Skeletal muscle tissue (tissue), 4 donors: ENCODE measurements around the gene RAPGEF2. TPM values are rescaled to one million over a fixed set of nuclear protein-coding genes. Genes with fewer than 3 reads are reported as not detected.

Experiments
- H3K27ac ChIP-seq: one replicate; pipeline ENCODE4 v1.7.0; 2013; ENCODE audit warnings: mild to moderate bottlenecking, low read depth, low read length, inconsistent platforms
- H3K27me3 ChIP-seq, 3 donors: one replicate each; pipeline ENCODE4 v1.7.0; 2013; ENCODE audit warnings: low read length in 3 of 3; ENCODE audit not compliant: control insufficient read depth in 3 of 3, insufficient read depth in 3 of 3
- H3K36me3 ChIP-seq, 3 donors: one replicate each; pipeline ENCODE4 v1.7.0; 2013; ENCODE audit warnings: low read length in 3 of 3; ENCODE audit not compliant: control insufficient read depth in 3 of 3, insufficient read depth in 3 of 3
- H3K4me1 ChIP-seq, 3 donors: one replicate each; pipeline ENCODE4 v1.7.0; 2013; ENCODE audit warnings: low read length in 3 of 3, mild to moderate bottlenecking in 3 of 3; ENCODE audit not compliant: control insufficient read depth in 3 of 3, insufficient read depth in 3 of 3
- H3K4me3 ChIP-seq, 3 donors: one replicate each; pipeline ENCODE4 v1.7.0; 2013; ENCODE audit warnings: low read length in 3 of 3
- H3K9ac ChIP-seq, 3 donors: one replicate each; pipeline ENCODE4 v1.7.0; 2013; ENCODE audit warnings: low read length in 3 of 3, mild to moderate bottlenecking in 3 of 3, moderate library complexity in 2 of 3, low read depth in 1 of 3
- H3K9me3 ChIP-seq, 3 donors: one replicate each; pipeline ENCODE4 v1.7.0; 2013; ENCODE audit warnings: low read length in 3 of 3; ENCODE audit not compliant: control insufficient read depth in 3 of 3
- total RNA-seq: library from RNA; depleted of rRNA; stranded (reverse); fragments of >200 nt; gene quantifications from one replicate; pipeline ENCODE4 v1.2.3, GENCODE V29; 2014
- donor health status: Osteomylitis.

The RAPGEF2 gene
- total RNA-seq, 1 donor from 2014 or later: 46.4 TPM

DNA sequence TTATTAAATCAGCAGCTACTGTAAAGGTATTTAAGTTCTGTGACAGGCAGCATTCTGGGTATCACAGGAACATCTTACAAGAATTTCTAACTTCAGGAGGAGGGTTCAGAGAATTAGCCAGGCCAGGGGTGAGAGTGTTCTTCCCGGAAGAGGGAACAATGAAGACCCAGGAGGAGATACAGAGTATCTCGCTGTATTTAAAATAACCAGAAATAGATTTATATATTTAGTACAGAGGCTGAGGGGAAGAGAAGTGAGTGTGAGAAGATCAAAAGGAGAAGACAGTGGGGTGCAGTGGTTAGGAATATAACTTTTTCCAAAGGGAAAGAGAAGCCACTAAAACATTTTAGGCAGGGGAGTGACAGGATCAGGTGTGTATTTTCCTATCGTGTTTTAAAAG is 186.8 kb downstream of the RAPGEF2 start:
- no peak overlapping the region for H3K9ac ChIP-seq
- no peak overlapping the region for H3K4me3 ChIP-seq
- no peaks in the 10 kb centered on the region for H3K9me3 ChIP-seq
- H3K27ac ChIP-seq: no peak overlapping the region
- no peaks in the 10 kb centered on the region for H3K36me3 ChIP-seq
- H3K27me3 ChIP-seq: no peaks in the 10 kb centered on the region
- H3K4me1 ChIP-seq: peaks cover 0 to 10% (median 8%) of the 10 kb centered on the region in 3 donors

DNA sequence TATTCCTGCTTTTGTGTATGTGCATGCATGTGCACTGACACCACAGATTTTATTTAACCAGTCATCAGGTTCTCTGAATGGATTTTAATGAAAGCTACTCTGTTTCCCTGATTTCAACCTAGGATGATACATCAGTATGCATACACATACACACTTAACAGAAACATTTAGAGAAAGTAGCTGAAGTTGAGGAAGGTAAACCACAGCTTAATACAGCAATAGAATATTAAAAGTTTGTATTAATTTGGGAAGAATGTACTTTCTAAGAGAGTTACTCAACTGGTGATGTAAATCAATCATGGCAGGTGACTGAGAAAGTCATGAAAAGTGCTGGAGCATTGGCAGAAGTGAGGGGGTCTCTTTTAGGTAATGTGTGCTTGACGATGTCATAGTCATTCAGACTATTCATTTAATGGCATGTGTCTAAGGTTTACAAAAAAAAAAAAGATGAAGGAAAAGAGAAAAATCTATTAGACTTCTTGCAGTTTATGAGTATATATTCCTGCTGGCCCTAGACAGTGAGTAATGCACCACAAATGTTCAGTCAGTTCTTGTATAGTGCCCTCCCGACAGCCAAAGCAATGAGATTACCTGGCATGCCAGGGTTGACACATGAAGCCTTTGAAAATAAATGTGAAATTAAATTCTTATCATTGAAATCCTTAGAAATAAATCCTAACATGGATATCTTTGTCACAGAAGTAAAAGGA is 187.6 kb downstream of the RAPGEF2 start:
- Histone ChIP-seq H3K4me1 (peaks cover 2 to 10% (median 9%) of the 10 kb centered on the region in 3 donors), H3K27me3 (no peaks in the 10 kb centered on the region), H3K9ac (no peak overlapping the region), H3K4me3 (no peak overlapping the region), H3K9me3 (no peaks in the 10 kb centered on the region), H3K36me3 (no peaks in the 10 kb centered on the region), H3K27ac (no peak overlapping the region)

DNA sequence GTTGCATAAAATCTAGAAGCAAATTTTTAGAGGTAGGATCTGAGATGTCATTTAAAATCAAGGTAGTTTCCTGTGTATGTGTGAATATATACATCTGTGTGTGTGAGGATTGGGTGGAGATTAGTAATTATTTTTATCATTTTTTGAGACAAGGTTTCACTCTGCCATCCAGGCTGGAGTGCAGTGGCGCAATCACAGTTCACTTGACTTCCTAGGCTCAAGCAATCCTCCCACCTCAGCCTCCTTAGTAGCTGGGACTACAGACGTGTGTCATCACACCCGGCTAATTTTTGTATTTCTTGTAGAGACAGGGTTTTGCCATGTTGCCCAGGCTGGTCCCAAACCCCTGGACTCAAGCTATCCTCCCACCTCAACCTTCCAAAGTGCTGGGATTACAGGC is 188.3 kb downstream of the RAPGEF2 start:
- Histone ChIP-seq H3K36me3 (no peaks in the 10 kb centered on the region), H3K9me3 (no peaks in the 10 kb centered on the region), H3K27ac (no peak overlapping the region), H3K27me3 (no peaks in the 10 kb centered on the region), H3K4me3 (no peak overlapping the region), H3K9ac (no peak overlapping the region), H3K4me1 (peaks cover 3 to 10% (median 9%) of the 10 kb centered on the region in 3 donors)

- no peak overlapping the region for H3K27ac ChIP-seq
- no peaks in the 10 kb centered on the region for H3K9me3 ChIP-seq
- H3K4me3 ChIP-seq: no peak overlapping the region
- peaks cover 3 to 10% (median 9%) of the 10 kb centered on the region in 3 donors for H3K4me1 ChIP-seq
- H3K27me3 ChIP-seq: no peaks in the 10 kb centered on the region
- H3K36me3 ChIP-seq: no peaks in the 10 kb centered on the region
- no peak overlapping the region for H3K9ac ChIP-seq
Measured at GRCh38 chr4:159292137-159292896, 189.4 kb downstream of the RAPGEF2 start.

DNA sequence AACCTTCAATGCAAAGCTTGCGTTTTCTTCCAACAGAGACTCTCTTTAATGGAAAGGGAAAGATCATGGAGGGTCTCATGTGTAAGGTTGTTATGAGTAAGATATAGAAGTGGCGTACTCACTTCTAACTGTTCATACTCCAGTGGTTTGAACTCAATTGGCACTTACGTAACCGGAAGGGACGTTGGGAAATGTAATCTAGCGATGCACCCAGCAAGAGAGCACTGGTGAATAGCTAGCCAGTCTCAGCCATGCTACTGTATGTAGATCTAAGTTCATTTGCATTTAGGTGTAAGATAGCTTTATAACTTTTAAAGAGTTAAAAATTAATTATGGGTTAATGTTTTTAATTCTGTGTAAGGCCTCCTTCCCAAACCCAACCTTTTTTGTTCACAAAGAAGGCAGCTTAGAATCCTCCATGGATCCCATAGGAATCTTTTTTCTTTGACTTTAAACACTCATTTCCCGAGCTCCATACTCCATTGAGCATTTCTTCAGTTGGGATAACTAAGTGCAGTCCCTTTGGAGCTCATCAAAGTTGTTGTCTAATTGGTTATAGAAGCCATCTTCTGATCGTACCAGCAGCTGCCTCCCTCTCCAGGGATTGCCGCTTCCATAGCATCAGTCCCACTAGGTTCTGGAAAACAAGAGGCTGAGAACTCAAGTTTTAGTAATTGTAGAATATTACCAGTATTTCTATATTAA is 191.1 kb downstream of the RAPGEF2 start:
- H3K27ac ChIP-seq: no peak overlapping the region
- H3K36me3 ChIP-seq: no peaks in the 10 kb centered on the region
- no peak overlapping the region for H3K4me3 ChIP-seq
- peaks cover 3 to 14% (median 7%) of the 10 kb centered on the region in 3 donors for H3K4me1 ChIP-seq
- H3K9ac ChIP-seq: no peak overlapping the region
- H3K27me3 ChIP-seq: no peaks in the 10 kb centered on the region
- no peaks in the 10 kb centered on the region for H3K9me3 ChIP-seq

DNA sequence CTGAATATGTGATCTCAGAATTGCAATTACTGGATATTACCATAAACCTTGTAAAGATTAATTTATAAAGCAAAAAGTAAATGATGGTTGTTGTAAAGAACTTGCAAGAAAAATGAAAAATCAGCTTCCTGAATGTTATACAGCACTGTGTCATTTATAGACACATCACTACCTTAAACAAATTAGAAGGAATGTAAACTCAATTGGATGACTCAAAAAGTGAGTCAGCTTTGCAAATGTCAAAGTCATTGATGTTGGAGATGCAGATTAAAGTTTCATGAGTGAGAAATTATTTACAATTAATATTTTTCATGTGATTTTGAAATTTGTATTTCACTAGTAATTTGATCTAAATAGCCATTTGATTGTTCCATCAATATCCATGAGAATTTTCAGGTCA is 193.2 kb downstream of the RAPGEF2 start:
- peaks cover 0 to 8% (median 3%) of the 10 kb centered on the region in 3 donors for H3K4me1 ChIP-seq
- no peak overlapping the region for H3K9ac ChIP-seq
- H3K4me3 ChIP-seq: no peak overlapping the region
- no peak overlapping the region for H3K27ac ChIP-seq
- H3K9me3 ChIP-seq: no peaks in the 10 kb centered on the region
- H3K36me3 ChIP-seq: no peaks in the 10 kb centered on the region
- H3K27me3 ChIP-seq: no peaks in the 10 kb centered on the region

GRCh38 chr4:159297091-159297490 is 194.2 kb downstream of the RAPGEF2 start:
- H3K9ac ChIP-seq: no peak overlapping the region

DNA sequence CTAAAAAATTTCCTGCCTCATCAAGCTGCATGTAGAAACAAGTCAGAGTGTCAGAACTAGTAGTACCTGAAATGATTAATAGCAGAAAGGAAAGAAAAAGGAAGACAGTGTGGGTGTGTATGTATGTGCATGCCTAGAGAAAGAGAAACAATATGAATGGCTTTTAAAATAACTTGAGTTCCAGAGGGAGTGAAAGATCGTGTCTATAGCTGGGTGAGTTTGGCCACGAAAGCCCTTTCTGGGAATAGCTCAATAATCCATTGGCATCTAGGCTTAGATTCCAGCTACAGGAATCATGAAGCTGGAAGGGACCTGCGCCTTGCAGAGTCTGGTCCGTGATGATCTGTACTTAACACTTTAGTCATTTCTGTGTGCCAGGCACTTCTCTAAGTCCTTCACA is 195.6 kb downstream of the RAPGEF2 start:
- Histone ChIP-seq H3K4me1 (peaks cover 0 to 8% (median 3%) of the 10 kb centered on the region in 3 donors), H3K27ac (no peak overlapping the region), H3K9ac (no peak overlapping the region), H3K27me3 (no peaks in the 10 kb centered on the region), H3K4me3 (peak overlapping the region in 1 of 3 donors; percentile 17), H3K36me3 (no peaks in the 10 kb centered on the region), H3K9me3 (no peaks in the 10 kb centered on the region)

More at GRCh38 chr4:159297091-159297490, 194.2 kb downstream of the RAPGEF2 start:
- no peak overlapping the region for H3K27ac ChIP-seq
- no peak overlapping the region for H3K4me3 ChIP-seq
- H3K4me1 ChIP-seq: peaks cover 0 to 8% (median 3%) of the 10 kb centered on the region in 3 donors
- H3K36me3 ChIP-seq: no peaks in the 10 kb centered on the region
- no peaks in the 10 kb centered on the region for H3K9me3 ChIP-seq
- no peaks in the 10 kb centered on the region for H3K27me3 ChIP-seq

DNA sequence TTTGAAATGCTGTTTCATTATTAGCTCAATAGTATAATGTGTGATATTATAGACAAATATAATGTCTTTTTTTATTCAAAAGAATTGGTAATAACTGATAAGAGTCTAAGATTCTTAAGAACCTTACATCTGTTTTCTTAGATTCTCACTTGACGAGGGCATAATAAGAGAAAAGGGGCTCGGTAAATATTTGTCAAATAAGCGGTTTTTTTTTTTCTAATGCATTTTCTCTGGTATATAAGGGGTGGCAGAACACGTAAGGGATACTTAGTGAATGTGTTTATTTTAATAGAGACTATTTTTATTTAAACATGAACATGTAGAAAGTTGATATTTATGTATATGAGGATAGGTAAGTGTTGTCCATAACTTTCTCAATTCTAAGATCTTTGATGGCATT is 200.6 kb downstream of the RAPGEF2 start:
- peaks cover 0 to 10% (median 4%) of the 10 kb centered on the region in 3 donors for H3K4me1 ChIP-seq
- no peaks in the 10 kb centered on the region for H3K9me3 ChIP-seq
- no peak overlapping the region for H3K4me3 ChIP-seq
- no peaks in the 10 kb centered on the region for H3K27me3 ChIP-seq
- peaks cover 0 to 4% (median 4%) of the 10 kb centered on the region in 3 donors for H3K36me3 ChIP-seq
- no peak overlapping the region for H3K27ac ChIP-seq
- H3K9ac ChIP-seq: no peak overlapping the region
